HG03064 (cell line): ENCODE results near the gene MGAM2.
"Not testable (repeated sequence)": the region's sequence is repeated elsewhere in the genome, so short reads cannot be mapped to it uniquely, and the experiment has no call there.

Experiments
- ATAC-seq: cut with Tn5 transposase; IDR thresholded peaks from one replicate; pipeline ENCODE4 v1.9.1; 2021; ENCODE audit warnings: low read depth; ENCODE audit not compliant: unreplicated experiment

MGAM2 gene

GRCh38 chr7:142111499-142111898 lies at the start of gene MGAM2:
MGAM2 (plus strand) TSS chr7:142111718; CDS start chr7:142116874, 5,156 bp downstream.
- no peak for ATAC-seq

GRCh38 chr7:142063551-142064442 lies 47.7 kb upstream of the MGAM2 start:
- no peak for ATAC-seq

GRCh38 chr7:142066536-142066935 lies 45.0 kb upstream of the MGAM2 start:
- ATAC-seq, result no peak

GRCh38 chr7:142077762-142078161 lies 33.8 kb upstream of the MGAM2 start:
- no peak for ATAC-seq

GRCh38 chr7:142083605-142084004 lies 27.9 kb upstream of the MGAM2 start:
- ATAC-seq, result no peak

- no peak for ATAC-seq
These were observed 26.1 kb upstream of the MGAM2 start for GRCh38 chr7:142085428-142085827.

GRCh38 chr7:142088022-142088714 lies 23.4 kb upstream of the MGAM2 start:
- ATAC-seq, result no peak

GRCh38 chr7:142089035-142089434 lies 22.5 kb upstream of the MGAM2 start:
- ATAC-seq, result no peak

GRCh38 chr7:142091961-142092360 lies 19.6 kb upstream of the MGAM2 start:
- ATAC-seq, result no peak

DNA sequence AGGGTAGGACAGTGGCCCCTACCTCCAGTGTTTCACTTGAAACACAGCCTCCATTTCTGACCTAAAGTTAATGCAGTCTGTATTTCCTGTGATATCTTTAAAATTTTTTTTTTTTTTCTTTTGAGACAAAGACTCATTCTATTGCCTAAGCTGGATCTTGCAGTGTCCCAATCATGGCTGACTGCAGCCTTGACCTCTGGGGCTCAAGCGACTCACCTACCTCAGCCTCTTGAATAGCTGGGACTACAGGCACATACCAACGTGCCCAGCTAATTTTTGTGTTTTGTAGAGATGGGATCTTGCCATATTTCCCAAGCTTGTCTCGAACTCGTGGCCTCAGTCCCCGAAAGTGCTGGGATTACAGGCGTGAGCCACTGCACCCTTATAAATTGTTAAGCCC lies 16.7 kb upstream of the MGAM2 start:
- ATAC-seq, result no peak

DNA sequence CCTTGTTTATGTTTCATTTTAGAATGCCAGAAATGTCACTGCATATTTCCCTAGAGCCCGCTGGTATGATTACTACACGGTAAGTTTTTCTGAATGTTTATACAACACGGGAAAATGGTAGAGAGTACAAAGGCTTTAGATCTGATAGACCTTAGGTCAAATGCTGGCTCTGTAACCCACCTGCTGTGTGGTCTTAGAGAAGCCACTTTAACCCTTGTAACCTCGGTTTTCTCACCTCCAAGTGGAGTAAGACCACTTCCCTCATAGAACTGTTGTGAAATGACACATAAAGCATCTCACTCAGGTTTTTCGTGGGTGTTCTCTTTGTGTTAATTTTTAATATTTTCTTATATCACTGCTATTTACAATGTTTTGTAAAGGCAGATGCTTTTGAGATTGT lies 13.9 kb upstream of the MGAM2 start:
- ATAC-seq, result no peak

DNA sequence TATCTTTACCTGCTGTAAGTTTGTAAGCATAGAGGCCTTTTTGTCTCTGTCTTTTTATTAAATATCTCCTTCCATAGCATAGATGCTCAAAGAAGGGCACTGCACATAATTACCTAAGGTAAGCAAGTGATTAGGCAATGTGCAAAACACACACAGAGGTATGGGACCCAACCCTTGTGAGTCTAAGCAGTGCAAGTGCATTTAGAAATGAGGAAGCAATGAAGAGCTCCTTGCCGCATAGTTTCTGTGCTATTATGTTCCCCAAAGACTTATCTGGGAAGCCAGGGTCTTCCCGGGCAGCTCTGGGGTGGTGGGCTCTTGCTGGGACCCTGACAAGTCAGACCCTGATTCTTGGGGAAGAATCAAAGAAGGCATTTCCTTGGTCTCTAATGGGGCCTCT lies 13.5 kb upstream of the MGAM2 start:
- no peak for ATAC-seq

- ATAC-seq, result not testable (repeated sequence)
These were observed 12.2 kb upstream of the MGAM2 start for GRCh38 chr7:142099347-142099746.

- no peak for ATAC-seq
These were observed 10.9 kb upstream of the MGAM2 start for GRCh38 chr7:142100634-142101033.

GRCh38 chr7:142101794-142102193 lies 9.7 kb upstream of the MGAM2 start:
- ATAC-seq, result not testable (repeated sequence)

- no peak for ATAC-seq
These were observed 6.7 kb upstream of the MGAM2 start for GRCh38 chr7:142104550-142105527.

DNA sequence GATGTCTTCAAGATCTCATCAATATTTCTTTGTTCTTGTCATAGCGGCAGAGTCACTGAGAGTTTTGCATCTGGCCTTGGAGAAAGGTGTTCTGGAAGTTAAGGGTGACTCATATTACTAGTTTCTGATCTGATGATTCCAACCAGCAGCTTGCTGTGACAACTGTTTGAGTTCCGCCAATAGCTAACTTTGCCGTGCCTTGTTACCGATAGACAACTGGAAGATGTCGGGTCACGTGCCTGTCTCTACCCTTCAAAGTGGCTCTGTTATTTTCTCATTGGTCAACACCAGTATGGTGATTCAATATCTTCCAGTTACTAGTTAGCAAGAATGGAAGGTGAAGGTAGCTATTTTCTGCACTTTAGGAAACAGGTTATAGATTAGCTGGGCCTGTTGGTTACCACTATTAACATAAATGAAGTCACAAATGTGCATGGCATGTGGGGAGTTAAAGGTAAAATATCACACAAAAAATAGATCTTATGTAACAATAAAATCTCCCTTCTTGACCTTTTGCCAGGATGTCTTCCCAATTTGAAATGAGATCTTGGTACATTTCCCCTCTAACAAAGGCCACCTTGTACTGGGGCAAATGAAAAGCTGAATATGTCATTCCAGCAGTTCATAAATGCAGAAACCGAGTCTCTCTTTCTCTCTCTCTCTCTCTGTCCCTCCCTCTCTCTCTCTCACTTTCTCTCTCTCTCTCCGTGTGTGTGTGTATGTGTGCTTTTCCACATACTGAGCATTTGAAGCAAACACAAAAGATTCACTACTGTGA lies 2.6 kb upstream of the MGAM2 start:
- no peak for ATAC-seq

DNA sequence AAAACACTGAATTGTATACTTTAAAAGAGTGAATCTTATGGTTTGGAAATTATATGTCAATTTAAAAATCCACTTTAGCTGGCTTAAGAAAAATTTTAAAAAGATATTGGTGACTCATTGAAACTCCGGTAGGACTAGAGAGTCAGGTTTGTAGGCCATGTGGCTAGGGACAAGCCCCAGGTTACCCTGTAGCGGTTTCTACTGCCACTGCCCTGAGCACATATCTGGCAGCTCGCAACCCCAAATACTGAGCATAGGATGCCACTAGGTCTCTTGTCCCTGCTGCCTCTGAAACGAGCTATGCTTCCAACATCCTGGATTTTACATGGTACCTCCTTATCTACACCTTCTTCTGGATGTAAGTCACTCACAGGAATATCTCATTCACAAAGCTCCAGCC lies 1.4 kb upstream of the MGAM2 start:
- ATAC-seq, result no peak

DNA sequence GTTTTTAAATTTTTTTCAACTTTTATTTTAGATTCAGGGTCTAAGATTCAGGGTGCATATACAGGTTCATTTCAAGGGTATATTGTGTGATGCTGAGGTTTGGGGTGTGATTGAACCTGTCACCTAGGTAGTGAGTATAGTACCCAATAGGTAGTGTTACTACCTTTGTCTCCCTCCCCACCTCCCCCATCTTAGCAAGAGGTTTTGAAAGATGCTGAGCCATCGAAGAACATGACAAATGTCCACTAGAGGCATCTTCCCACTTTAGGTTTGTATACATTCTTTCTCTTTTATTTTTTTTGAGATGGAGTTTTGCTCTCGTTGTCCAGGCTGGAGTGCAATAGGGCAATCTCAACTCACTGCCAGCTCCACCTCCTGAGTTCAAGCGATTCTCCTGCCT lies 880 bp upstream of the MGAM2 start:
- no peak for ATAC-seq

- ATAC-seq, result no peak
These were observed 568 bp downstream of the MGAM2 start for GRCh38 chr7:142112086-142112485.
